Fibroblast of the aortic adventitia (primary cell): ENCODE measurements around the gene ZFYVE26. TPM values are rescaled to one million over a fixed set of nuclear protein-coding genes. Genes with fewer than 3 reads are reported as not detected.
A peak's percentile ranks its signal among the peaks of the same experiment; 100 is the strongest.

Experiments used
- DNase-seq: peaks from one replicate; pipeline ENCODE4 v3.0.0-alpha.2; 2010; ENCODE audit warnings: low read depth
- H3K4me3 ChIP-seq: 2 replicates; pipeline ENCODE4 v1.5.1; 2011; ENCODE audit warnings: low read depth, mild to moderate bottlenecking, control low read depth, low read length, moderate library complexity
- CTCF ChIP-seq: IDR thresholded peaks from 2 replicates; pipeline ENCODE4 v1.5.1; 2011; ENCODE audit warnings: mild to moderate bottlenecking, low read length, control low read depth, inconsistent platforms; ENCODE audit not compliant: insufficient read depth
- total RNA-seq: library from RNA; depleted of rRNA; stranded (reverse); fragments of >200 nt; gene quantifications from 2 replicates; pipeline ENCODE4 v1.2.3, GENCODE V29; 2012; ENCODE audit warnings: low replicate concordance

ZFYVE26 gene
- total RNA-seq, 1 donor: 30.8 TPM

- H3K4me3 ChIP-seq: no peak overlapping the region
- TF ChIP-seq CTCF: no peak
- no peak for DNase-seq
These were observed 56.5 kb downstream of the ZFYVE26 start for GRCh38 chr14:67759916-67760315.

- DNase-seq: no peak
- TF ChIP-seq CTCF: no peak
These were observed 59.2 kb downstream of the ZFYVE26 start for GRCh38 chr14:67757175-67757574.

GRCh38 chr14:67756496-67756895 lies 59.9 kb downstream of the ZFYVE26 start:
- no peak overlapping the region for H3K4me3 ChIP-seq
- no peak for DNase-seq
- TF ChIP-seq CTCF: no peak

More at GRCh38 chr14:67757175-67757574, 59.2 kb downstream of the ZFYVE26 start:
- H3K4me3 ChIP-seq: no peak overlapping the region

- no peak for TF ChIP-seq CTCF
- peak; percentile 49 for DNase-seq
- no peak overlapping the region for H3K4me3 ChIP-seq
These were observed 66.9 kb downstream of the ZFYVE26 start for GRCh38 chr14:67749341-67750084.

GRCh38 chr14:67748312-67748711 lies 68.1 kb downstream of the ZFYVE26 start:
- TF ChIP-seq CTCF: no peak
- H3K4me3 ChIP-seq: no peak overlapping the region
- DNase-seq: no peak

GRCh38 chr14:67746927-67747326 lies 69.5 kb downstream of the ZFYVE26 start:
- no peak for TF ChIP-seq CTCF
- DNase-seq: no peak
- no peak overlapping the region for H3K4me3 ChIP-seq

- no peak for DNase-seq
- no peak for TF ChIP-seq CTCF
- H3K4me3 ChIP-seq: no peak overlapping the region
These were observed 72.3 kb downstream of the ZFYVE26 start for GRCh38 chr14:67744046-67744445.
